NT2/D1 (cell line): ENCODE results near the gene HOXB5.

ENCODE experiments used
- DNase-seq: peaks from one replicate; pipeline ENCODE4 v3.0.0-alpha.2; 2011; ENCODE audit warnings: low read depth, low spot score
- H3K27me3 ChIP-seq: 2 replicates; pipeline ENCODE4 v1.6.0; 2011; ENCODE audit warnings: mild to moderate bottlenecking; ENCODE audit not compliant: insufficient read length, insufficient read depth
- H3K36me3 ChIP-seq: 2 replicates; pipeline ENCODE4 v1.6.1; 2011; ENCODE audit warnings: mild to moderate bottlenecking, low read length, mixed read lengths; ENCODE audit not compliant: insufficient read depth, insufficient read length
- H3K4me1 ChIP-seq: 2 replicates; pipeline ENCODE4 v1.5.1; 2011; ENCODE audit not compliant: insufficient read depth, insufficient read length
- H3K4me3 ChIP-seq: 2 replicates; pipeline ENCODE4 v1.5.1; 2011; ENCODE audit warnings: low read depth; ENCODE audit not compliant: insufficient read length
- H3K9ac ChIP-seq: 2 replicates; pipeline ENCODE4 v1.6.0; 2011; ENCODE audit warnings: low read depth; ENCODE audit not compliant: insufficient read length
- H3K9me3 ChIP-seq: 2 replicates; pipeline ENCODE4 v1.5.1; 2011; ENCODE audit warnings: mild to moderate bottlenecking, low read length; ENCODE audit not compliant: insufficient read depth
- SUZ12 ChIP-seq: IDR thresholded peaks from 2 replicates; pipeline ENCODE4 v1.6.1; 2011; ENCODE audit not compliant: insufficient read length, insufficient read depth; ENCODE audit errors: extremely low read depth
- YY1 ChIP-seq: IDR thresholded peaks from 2 replicates; pipeline ENCODE4 v1.6.1; 2011; ENCODE audit not compliant: insufficient read length, insufficient read depth
- ZNF274 ChIP-seq: IDR thresholded peaks from 2 replicates; pipeline ENCODE4 v1.6.1; 2011; ENCODE audit warnings: mild to moderate bottlenecking, low read depth, low read length

Gene HOXB5

DNA sequence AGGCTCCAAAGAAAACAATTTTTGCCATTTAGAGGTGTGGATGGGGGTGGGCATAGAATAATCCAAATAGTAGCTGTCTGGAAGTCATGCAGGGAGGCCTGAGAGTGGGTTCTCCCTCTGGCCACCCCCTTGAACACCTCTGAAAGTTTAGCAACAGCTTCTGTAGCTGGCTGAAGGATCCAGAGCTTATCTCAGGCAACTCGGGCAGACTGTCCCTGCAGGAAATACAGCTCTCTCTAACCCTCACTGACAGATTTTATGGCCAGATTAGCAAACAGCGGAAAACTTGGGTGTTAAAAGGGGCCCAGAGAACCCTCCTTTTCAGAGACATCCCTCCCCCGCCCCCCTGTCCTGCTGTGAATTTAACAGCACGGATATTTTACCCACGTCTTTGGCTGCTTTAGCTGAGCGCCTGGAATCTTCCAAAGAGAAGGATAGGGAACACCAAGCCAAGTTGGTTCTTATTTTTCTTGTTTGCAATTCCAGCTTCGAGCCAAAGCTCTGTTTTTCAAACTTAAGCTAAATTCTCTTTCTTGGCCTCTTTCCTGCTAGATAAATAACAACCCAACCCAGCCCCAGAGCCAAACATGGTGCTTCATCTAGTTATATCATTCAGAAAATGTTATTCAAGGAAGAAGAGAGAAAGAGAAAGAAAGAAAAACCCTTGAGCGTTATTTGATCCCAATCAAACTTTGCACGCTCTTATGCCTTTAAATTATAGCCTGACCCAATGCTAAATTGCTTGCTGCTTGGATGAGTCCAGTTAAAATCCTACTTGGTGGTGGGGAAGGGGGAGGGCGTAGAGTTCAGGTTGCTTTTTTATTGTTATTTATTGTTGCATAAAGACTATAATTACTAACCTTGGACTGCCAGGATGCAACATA lies 46.4 kb downstream of the HOXB5 start:
- Histone ChIP-seq H3K9ac (no peak overlapping the region), H3K27me3 (peaks cover 100% of the 10 kb centered on the region), H3K36me3 (no peaks in the 10 kb centered on the region), H3K4me1 (peaks cover 15% of the 10 kb centered on the region), H3K4me3 (no peak overlapping the region), H3K9me3 (no peaks in the 10 kb centered on the region)
- no peak for DNase-seq
- TF ChIP-seq YY1 (no peak), SUZ12 (no peak), ZNF274 (no peak)

DNA sequence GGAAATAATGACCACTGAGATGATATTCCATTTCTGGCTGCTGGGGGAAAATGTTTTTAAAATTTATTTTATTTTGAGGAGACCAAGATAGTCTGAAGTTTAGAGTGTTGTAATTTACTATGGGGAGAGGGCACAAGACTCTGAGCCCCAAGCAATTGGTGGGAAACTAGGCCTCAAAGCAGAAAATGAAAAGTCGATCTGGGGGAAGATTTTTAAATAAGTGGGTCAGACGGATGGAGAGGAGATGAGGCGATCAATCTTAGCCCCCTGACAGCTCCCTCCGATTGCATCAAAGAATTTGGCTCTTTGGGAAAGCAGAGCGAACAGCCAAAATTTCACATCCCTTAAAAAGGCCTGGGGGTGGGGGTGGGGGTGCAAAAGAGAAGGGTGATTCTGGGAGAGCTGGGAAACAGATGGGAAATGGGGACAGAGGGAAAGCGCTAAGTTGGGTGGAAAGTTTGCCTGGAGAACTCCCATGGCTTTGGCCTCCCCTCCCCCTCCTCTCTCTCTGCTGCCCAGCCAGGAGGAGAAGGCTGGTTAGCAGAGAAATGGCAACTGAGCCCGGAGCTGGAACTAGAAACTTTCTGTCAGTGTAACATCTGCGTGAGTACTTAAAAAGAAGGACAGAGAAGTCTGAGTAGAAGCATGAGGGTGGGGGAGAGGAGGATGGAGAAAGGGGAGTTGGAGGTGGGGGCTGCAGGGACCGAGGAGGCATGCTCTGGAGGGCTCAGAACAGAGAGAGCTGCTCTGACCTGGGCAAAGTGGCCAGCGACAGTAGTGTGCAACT lies 47.2 kb downstream of the HOXB5 start:
- TF ChIP-seq YY1 = no peak
- TF ChIP-seq ZNF274 = no peak
- no peak for TF ChIP-seq SUZ12
- no peak overlapping the region for H3K9ac ChIP-seq
- DNase-seq = no peak
- peaks cover 13% of the 10 kb centered on the region for H3K4me1 ChIP-seq
- no peaks in the 10 kb centered on the region for H3K9me3 ChIP-seq
- H3K27me3 ChIP-seq = peaks cover 100% of the 10 kb centered on the region
- H3K36me3 ChIP-seq = no peaks in the 10 kb centered on the region
- H3K4me3 ChIP-seq = no peak overlapping the region

DNA sequence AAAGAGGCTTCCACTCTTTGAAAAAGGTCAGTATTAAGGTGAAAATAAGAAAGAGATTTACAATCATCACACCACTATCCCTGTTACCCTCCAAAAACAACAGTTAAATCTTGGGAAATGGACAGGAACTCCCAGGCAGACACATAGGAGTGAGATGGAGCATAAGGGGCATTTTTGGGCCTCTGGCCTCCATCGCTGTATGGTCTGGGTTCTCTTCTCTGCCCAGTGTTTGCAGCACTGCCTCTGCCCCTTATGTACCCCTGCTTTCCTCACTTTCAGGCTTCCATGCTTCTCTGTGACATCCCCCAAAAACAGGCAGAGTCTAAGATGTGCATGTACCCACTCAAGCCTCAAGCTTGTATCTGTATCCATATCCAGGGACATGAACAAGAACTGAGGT lies 48.0 kb downstream of the HOXB5 start:
- H3K4me1 ChIP-seq = peaks cover 10% of the 10 kb centered on the region
- no peaks in the 10 kb centered on the region for H3K9me3 ChIP-seq
- H3K9ac ChIP-seq = no peak overlapping the region
- no peaks in the 10 kb centered on the region for H3K36me3 ChIP-seq
- H3K4me3 ChIP-seq = no peak overlapping the region
- DNase-seq = no peak
- TF ChIP-seq SUZ12 = no peak
- TF ChIP-seq YY1 = no peak
- TF ChIP-seq ZNF274 = no peak
- H3K27me3 ChIP-seq = peaks cover 100% of the 10 kb centered on the region

DNA sequence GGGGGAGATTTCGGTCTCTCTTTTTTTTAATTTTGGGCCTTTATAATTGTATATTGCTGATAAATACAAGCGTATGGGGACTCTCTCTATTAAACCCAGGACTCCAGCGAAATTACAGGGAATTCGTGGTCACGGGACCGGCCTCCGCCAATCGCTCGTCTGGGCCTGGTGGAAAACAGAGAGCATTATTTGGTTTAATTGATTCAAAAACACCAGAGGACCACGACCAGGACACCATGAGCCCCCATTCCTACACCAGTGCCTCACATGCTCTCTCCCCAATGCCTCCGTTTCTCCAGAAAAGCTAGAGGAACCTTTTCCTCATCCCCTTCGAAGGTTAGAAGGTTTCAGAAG lies 48.6 kb downstream of the HOXB5 start, which contains the start of gene HOXB2:
Gene HOXB2 (minus strand): TSS at position 88 of the 354 bp plus-strand sequence. CDS start 198 bp downstream, outside the sequence.
- Histone ChIP-seq H3K27me3 (peaks cover 99% of the 10 kb centered on the region), H3K9me3 (no peaks in the 10 kb centered on the region), H3K4me1 (peaks cover 8% of the 10 kb centered on the region), H3K9ac (peak within 1 kb of the TSS; percentile 57), H3K36me3 (no peaks in the 10 kb centered on the region), H3K4me3 (peak within 1 kb of the TSS; percentile 35)
- TF ChIP-seq ZNF274 = no peak
- TF ChIP-seq SUZ12 = no peak
- no peak for TF ChIP-seq YY1
- no peak for DNase-seq

DNA sequence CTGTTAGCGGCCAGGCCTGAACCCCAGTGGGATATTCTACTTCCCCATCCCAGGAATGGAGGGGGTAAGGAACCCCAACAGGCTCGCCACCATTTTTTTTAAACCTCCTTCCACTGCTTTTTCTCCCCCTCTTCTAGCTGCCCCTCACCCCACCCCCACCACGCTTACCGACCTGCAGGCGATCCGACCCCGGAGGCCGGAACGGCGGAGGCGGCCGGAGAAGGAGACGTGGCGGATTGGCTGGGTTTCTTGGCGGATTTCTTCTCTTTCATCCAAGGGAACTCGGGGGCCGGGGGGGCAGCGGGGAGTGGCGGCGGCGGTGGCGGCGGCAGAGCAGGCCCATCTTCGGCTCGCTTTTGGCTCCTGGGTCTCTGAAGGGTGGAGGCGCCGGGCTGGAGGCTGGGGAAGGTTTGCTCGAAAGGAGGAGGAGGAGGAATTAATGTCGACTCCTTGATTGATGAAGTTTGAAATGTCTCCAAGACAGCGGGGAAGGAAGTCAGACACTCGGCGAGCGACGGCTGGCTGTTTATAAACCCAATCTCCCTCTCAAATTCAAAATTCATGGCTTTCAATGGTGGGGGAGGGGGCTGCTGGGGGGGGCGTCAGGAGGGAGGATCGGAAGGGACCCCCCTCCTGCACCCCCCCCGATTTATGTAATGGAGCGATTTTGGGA lies 49.1 kb downstream of the HOXB5 start:
- DNase-seq = no peak
- TF ChIP-seq SUZ12 (no peak), YY1 (no peak)
- peak overlapping the region; percentile 57 for H3K9ac ChIP-seq
- peaks cover 99% of the 10 kb centered on the region for H3K27me3 ChIP-seq
- H3K4me1 ChIP-seq = peaks cover 8% of the 10 kb centered on the region
- H3K4me3 ChIP-seq = peak overlapping the region; percentile 35
- no peaks in the 10 kb centered on the region for H3K36me3 ChIP-seq
- no peaks in the 10 kb centered on the region for H3K9me3 ChIP-seq

DNA sequence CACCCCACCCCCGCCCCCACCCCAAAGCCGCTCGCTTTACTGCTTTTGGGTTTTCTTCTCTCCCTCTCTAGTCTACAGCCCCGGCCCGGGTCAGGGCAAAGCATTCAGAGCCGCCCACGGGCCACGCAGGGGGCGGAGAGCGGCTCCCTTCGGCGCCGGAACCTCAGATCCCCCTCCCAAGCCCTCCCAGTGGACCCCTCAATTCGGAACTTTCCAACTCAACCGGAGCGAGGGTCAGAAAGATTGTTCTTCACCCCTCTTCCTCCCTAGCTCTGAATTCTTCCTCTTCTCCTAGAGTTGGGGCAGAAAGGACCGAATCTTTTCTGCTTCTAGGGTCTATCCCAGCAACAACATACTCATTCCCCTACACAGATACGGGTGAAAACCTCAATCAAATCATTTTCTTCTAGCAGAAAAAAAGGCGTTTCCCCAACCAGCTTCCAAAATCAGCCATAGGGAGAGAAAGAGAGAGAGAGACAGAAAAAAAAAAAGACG lies 49.7 kb downstream of the HOXB5 start:
- Histone ChIP-seq H3K27me3 (peaks cover 99% of the 10 kb centered on the region), H3K36me3 (no peaks in the 10 kb centered on the region), H3K4me1 (peaks cover 8% of the 10 kb centered on the region), H3K9me3 (no peaks in the 10 kb centered on the region), H3K4me3 (peak overlapping the region; percentile 49), H3K9ac (peak overlapping the region; percentile 45)
- no peak for DNase-seq
- TF ChIP-seq SUZ12 = no peak
- no peak for TF ChIP-seq ZNF274
- TF ChIP-seq YY1 = no peak
